Loucy (cell line): ENCODE measurements around the gene ETS1.
A peak's percentile ranks its signal among the peaks of the same experiment; 100 is the strongest.

ENCODE experiments used
- H2AFZ ChIP-seq: fragments of 200-600 bp; sonication (generic); 2 replicates; pipeline ENCODE4 v1.6.0; 2016; ENCODE audit warnings: antibody characterized with exemption, mild to moderate bottlenecking, low read length, moderate library complexity
- H3F3A ChIP-seq: fragments of 200-600 bp; 2 replicates; pipeline ENCODE4 v1.6.0; 2016; ENCODE audit warnings: antibody characterized with exemption, low read depth, mild to moderate bottlenecking
- H3K27me3 ChIP-seq: fragments of 200-600 bp; sonication (generic); 2 replicates; pipeline ENCODE4 v1.6.1; 2014; ENCODE audit warnings: low read length, mild to moderate bottlenecking; ENCODE audit not compliant: insufficient read depth, poor library complexity, severe bottlenecking
- H3K36me3 ChIP-seq: fragments of 200-600 bp; sonication (generic); 2 replicates; pipeline ENCODE4 v1.6.1; 2016; ENCODE audit warnings: low read length; ENCODE audit not compliant: insufficient read depth
- H3K4me1 ChIP-seq: fragments of 200-600 bp; sonication (generic); 2 replicates; pipeline ENCODE4 v1.5.1; 2014; ENCODE audit warnings: low read length, mild to moderate bottlenecking; ENCODE audit not compliant: insufficient read depth, poor library complexity, severe bottlenecking
- H3K4me2 ChIP-seq: fragments of 200-600 bp; sonication (generic); 2 replicates; pipeline ENCODE4 v1.6.0; 2014; ENCODE audit warnings: antibody characterized with exemption, low read length, low read depth, mild to moderate bottlenecking; ENCODE audit not compliant: poor library complexity, severe bottlenecking
- H3K4me3 ChIP-seq: fragments of 200-600 bp; sonication (generic); 2 replicates; pipeline ENCODE4 v1.5.1; 2014; ENCODE audit warnings: low read length, mild to moderate bottlenecking, mixed read lengths; ENCODE audit not compliant: poor library complexity, severe bottlenecking
- H3K79me2 ChIP-seq: fragments of 200-600 bp; sonication (generic); 2 replicates; pipeline ENCODE4 v1.6.1; 2014; ENCODE audit warnings: low read length; ENCODE audit not compliant: insufficient read depth
- H3K9ac ChIP-seq: fragments of 200-600 bp; sonication (generic); 2 replicates; pipeline ENCODE4 v1.6.0; 2014; ENCODE audit warnings: mild to moderate bottlenecking, low read depth, low read length, moderate library complexity; ENCODE audit not compliant: poor library complexity, severe bottlenecking
- H3K9me2 ChIP-seq: fragments of 200-600 bp; sonication (generic); replicated peaks from 2 replicates; pipeline ENCODE4 v1.6.1; 2016; ENCODE audit warnings: low read depth, low read length, mixed read lengths
- H3K9me3 ChIP-seq: fragments of 200-600 bp; sonication (generic); 2 replicates; pipeline ENCODE4 v1.6.1; 2014; ENCODE audit warnings: mild to moderate bottlenecking, antibody characterized with exemption, low read length, low read depth; ENCODE audit not compliant: insufficient read depth
- H4K20me1 ChIP-seq: fragments of 200-600 bp; sonication (generic); 2 replicates; pipeline ENCODE4 v1.6.0; 2014; ENCODE audit warnings: antibody characterized with exemption, low read length, mild to moderate bottlenecking; ENCODE audit not compliant: insufficient read depth, poor library complexity, severe bottlenecking
- CTCF ChIP-seq: fragments of 200-600 bp; sonication (generic); conservative IDR thresholded peaks from 2 replicates; pipeline ENCODE4 v1.5.1; 2014; ENCODE audit warnings: mild to moderate bottlenecking, antibody characterized with exemption, low read length
- EZH2phosphoT487 ChIP-seq: fragments of 200-600 bp; IDR thresholded peaks from 2 replicates; pipeline ENCODE4 v1.6.1; 2018; ENCODE audit warnings: antibody characterized with exemption, mild to moderate bottlenecking, moderate library complexity, borderline replicate concordance

ETS1 gene

GRCh38 chr11:128551611-128552335, 35.6 kb downstream of the ETS1 start:
- Histone ChIP-seq H3K9me2 (no peaks in the 10 kb centered on the region), H3K36me3 (no peaks in the 10 kb centered on the region), H3K4me3 (no peak overlapping the region), H3K4me2 (no peak overlapping the region), H3F3A (0 out of 2 replicates have a peak, but pooled peaks cover 10% of the 10 kb centered on the region), H3K27me3 (no peaks in the 10 kb centered on the region), H3K9me3 (no peaks in the 10 kb centered on the region), H3K4me1 (peaks cover 67% of the 10 kb centered on the region), H3K79me2 (no peaks in the 10 kb centered on the region), H2AFZ (no peak overlapping the region), H3K9ac (no peak overlapping the region), H4K20me1 (no peaks in the 10 kb centered on the region)
- no peak for TF ChIP-seq CTCF
- TF ChIP-seq EZH2phosphoT487, result no peak

DNA sequence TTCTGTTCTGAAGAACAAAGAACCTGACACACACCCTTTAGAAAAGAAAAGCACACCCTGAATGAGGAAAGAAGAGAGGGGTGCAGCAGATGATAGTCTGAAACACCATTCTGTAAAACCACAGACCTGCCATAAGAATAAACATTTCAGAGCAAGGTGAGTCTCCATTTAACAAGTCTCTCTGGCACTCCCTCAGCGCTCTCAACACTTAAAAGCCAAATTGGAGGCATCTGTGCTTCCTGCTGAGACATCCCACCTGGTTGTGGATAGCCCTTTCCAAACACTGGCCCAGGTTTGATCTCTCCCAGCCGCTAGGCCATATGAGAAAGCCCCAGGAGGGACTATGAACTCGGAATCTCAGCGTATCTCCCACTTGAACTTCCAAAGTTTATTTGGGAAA, 36.3 kb downstream of the ETS1 start:
- Histone ChIP-seq H3K36me3 (no peaks in the 10 kb centered on the region), H3K27me3 (no peaks in the 10 kb centered on the region), H3K4me3 (no peak overlapping the region), H3K79me2 (no peaks in the 10 kb centered on the region), H3K9me2 (no peaks in the 10 kb centered on the region), H3K4me1 (peaks cover 68% of the 10 kb centered on the region), H3K4me2 (no peak overlapping the region), H3K9me3 (no peaks in the 10 kb centered on the region), H4K20me1 (no peaks in the 10 kb centered on the region), H3K9ac (peak overlapping the region; percentile 46), H3F3A (0 out of 2 replicates have a peak, but pooled peaks cover 12% of the 10 kb centered on the region), H2AFZ (0 out of 2 replicates have a peak overlapping the region, but pooled peaks have one; percentile 20)
- TF ChIP-seq EZH2phosphoT487 (no peak), CTCF (no peak)

GRCh38 chr11:128550261-128550821, 37.0 kb downstream of the ETS1 start:
- peaks cover 74% of the 10 kb centered on the region for H3K4me1 ChIP-seq
- no peaks in the 10 kb centered on the region for H3K79me2 ChIP-seq
- H3K36me3 ChIP-seq, result no peaks in the 10 kb centered on the region
- TF ChIP-seq CTCF, result no peak
- TF ChIP-seq EZH2phosphoT487, result no peak
- H3K4me3 ChIP-seq, result no peak overlapping the region
- H2AFZ ChIP-seq, result no peak overlapping the region
- no peaks in the 10 kb centered on the region for H3K9me3 ChIP-seq
- no peaks in the 10 kb centered on the region for H3K27me3 ChIP-seq
- H3K9ac ChIP-seq, result peak overlapping the region; percentile 46
- no peaks in the 10 kb centered on the region for H4K20me1 ChIP-seq
- peak overlapping the region; percentile 71 for H3K4me2 ChIP-seq
- no peaks in the 10 kb centered on the region for H3K9me2 ChIP-seq
- H3F3A ChIP-seq, result 0 out of 2 replicates have a peak, but pooled peaks cover 12% of the 10 kb centered on the region
